ENCODE measurements around the gene IFNL2. TPM values are rescaled to one million over a fixed set of nuclear protein-coding genes. Genes with fewer than 3 reads are reported as not detected.

IFNL2 gene
- total RNA-seq, 1 donor from 2014 or later = not detected

DNA sequence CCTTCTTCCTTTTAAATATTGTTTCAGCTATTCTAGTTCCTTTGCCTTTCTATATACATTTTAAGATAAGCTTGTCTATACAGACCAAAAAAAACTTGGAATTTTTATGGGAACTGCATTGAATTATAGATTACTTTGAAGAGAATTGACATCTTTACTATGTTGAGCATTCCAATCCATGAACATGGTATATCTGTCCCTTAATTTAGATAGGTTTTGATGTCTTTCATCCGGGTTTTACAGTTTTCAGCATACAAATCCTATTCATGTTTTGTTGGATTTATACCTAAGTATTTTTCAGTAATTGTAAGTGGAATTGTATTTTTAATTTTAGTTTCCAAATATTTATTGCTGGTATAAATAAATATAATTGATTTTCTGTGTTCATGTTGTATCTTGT lies 15.8 kb downstream of the IFNL2 start:
- DNase-seq (ENCODE audit: extremely low spot score, unreplicated experiment) = no peak
- Mint-ChIP-seq H3K36me3 (no peaks in the 10 kb centered on the region), H3K27me3 (peaks cover 39% of the 10 kb centered on the region), H3K4me3 (no peak overlapping the region), H3K27ac (no peak overlapping the region), H3K4me1 (ENCODE audit: unreplicated experiment) (no peaks in the 10 kb centered on the region), H3K9me3 (no peaks in the 10 kb centered on the region)
- TF ChIP-seq, protein P1, sequence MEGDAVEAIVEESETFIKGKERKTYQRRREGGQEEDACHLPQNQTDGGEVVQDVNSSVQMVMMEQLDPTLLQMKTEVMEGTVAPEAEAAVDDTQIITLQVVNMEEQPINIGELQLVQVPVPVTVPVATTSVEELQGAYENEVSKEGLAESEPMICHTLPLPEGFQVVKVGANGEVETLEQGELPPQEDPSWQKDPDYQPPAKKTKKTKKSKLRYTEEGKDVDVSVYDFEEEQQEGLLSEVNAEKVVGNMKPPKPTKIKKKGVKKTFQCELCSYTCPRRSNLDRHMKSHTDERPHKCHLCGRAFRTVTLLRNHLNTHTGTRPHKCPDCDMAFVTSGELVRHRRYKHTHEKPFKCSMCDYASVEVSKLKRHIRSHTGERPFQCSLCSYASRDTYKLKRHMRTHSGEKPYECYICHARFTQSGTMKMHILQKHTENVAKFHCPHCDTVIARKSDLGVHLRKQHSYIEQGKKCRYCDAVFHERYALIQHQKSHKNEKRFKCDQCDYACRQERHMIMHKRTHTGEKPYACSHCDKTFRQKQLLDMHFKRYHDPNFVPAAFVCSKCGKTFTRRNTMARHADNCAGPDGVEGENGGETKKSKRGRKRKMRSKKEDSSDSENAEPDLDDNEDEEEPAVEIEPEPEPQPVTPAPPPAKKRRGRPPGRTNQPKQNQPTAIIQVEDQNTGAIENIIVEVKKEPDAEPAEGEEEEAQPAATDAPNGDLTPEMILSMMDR (conservative IDR thresholded peaks at IDR 0.05) = no peak

DNA sequence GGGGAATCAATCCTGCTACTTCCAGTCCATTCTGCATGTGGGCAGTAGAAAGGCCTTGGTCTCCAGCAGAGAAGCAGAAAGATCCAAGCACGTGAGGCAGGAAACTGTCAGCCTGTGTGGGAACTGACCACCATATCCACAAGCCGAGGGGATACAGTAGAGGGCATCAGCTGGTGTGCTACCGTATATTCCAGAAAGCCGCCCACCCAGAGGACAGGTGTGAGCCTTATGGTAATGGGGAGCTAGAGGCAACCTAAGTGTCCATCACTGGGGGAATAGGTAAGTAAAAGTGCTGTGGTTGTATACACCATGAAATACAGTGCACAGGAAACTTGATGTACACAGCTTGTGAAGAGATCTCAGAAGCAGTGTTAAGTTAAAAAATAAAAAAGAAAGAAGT lies 25.2 kb downstream of the IFNL2 start:
- Mint-ChIP-seq H3K36me3 (no peaks in the 10 kb centered on the region), H3K4me3 (no peak overlapping the region), H3K4me1 (ENCODE audit: unreplicated experiment) (no peaks in the 10 kb centered on the region), H3K9me3 (no peaks in the 10 kb centered on the region), H3K27me3 (peaks cover 51% of the 10 kb centered on the region), H3K27ac (no peak overlapping the region)
- TF ChIP-seq, protein P1 (conservative IDR thresholded peaks at IDR 0.05) = no peak
- no peak for DNase-seq (ENCODE audit: extremely low spot score, unreplicated experiment)

DNA sequence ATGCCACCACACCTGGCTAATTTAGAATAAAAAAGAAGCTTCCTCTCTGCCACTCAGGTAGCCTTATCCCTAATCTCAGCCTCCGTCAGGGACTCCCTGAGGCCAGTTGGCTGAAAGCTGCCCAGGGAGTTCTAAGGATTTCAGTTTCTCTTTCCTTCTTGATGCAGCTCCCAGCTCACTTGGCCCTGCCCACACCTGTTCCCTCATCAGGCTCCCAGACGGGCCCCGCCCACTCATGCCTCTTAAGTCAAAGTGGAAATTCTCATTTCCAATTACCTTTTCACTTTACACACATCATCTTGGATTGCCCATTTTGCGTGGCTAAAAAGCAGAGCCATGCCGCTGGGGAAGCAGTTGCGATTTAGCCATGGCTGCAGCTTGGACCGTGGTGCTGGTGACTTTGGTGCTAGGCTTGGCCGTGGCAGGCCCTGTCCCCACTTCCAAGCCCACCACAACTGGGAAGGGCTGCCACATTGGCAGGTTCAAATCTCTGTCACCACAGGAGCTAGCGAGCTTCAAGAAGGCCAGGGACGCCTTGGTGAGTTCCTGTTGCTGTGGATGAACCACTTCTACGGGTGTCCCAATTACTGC lies 28.0 kb downstream of the IFNL2 start, which contains the start of gene IFNL1:
IFNL1 (plus strand) TSS at position 353 of the 591 bp plus-strand sequence; CDS start at position 368, 15 bp downstream.
- H3K27me3 Mint-ChIP-seq = peaks cover 40% of the 10 kb centered on the region
- no peaks in the 10 kb centered on the region for H3K36me3 Mint-ChIP-seq
- no peaks in the 10 kb centered on the region for H3K9me3 Mint-ChIP-seq
- no peaks in the 10 kb centered on the region for H3K4me1 Mint-ChIP-seq (ENCODE audit: unreplicated experiment)
- H3K27ac Mint-ChIP-seq = peak within 1 kb of the TSS; percentile 76
- TF ChIP-seq, protein P1 (conservative IDR thresholded peaks at IDR 0.05) = no peak
- DNase-seq (ENCODE audit: extremely low spot score, unreplicated experiment) = no peak
- H3K4me3 Mint-ChIP-seq = no peak within 1 kb of the TSS

DNA sequence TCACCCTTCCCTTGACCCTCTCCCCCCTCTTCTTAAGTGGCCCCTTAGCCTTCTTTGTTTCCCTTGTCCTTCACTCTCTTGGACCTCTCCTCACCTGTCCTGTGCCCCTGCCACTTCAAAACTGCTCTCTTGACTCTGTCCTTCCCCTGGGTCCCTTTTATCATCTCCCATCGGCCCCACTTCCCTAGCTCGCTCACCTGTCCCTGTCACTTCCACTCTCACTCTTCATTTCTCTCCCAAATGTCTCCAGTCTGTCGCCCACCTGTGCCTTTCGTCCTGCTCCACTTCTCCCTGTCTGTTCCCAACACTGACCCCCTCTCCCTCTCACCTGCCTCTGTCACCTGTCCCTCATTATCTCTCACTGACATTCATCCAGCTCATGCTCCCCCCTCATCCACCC lies 28.7 kb downstream of the IFNL2 start:
- Mint-ChIP-seq H3K4me3 (no peak overlapping the region), H3K4me1 (ENCODE audit: unreplicated experiment) (no peaks in the 10 kb centered on the region), H3K27ac (no peak overlapping the region), H3K27me3 (peaks cover 37% of the 10 kb centered on the region), H3K36me3 (no peaks in the 10 kb centered on the region), H3K9me3 (no peaks in the 10 kb centered on the region)
- DNase-seq (ENCODE audit: extremely low spot score, unreplicated experiment) = no peak
- TF ChIP-seq, protein P1 (conservative IDR thresholded peaks at IDR 0.05) = no peak

DNA sequence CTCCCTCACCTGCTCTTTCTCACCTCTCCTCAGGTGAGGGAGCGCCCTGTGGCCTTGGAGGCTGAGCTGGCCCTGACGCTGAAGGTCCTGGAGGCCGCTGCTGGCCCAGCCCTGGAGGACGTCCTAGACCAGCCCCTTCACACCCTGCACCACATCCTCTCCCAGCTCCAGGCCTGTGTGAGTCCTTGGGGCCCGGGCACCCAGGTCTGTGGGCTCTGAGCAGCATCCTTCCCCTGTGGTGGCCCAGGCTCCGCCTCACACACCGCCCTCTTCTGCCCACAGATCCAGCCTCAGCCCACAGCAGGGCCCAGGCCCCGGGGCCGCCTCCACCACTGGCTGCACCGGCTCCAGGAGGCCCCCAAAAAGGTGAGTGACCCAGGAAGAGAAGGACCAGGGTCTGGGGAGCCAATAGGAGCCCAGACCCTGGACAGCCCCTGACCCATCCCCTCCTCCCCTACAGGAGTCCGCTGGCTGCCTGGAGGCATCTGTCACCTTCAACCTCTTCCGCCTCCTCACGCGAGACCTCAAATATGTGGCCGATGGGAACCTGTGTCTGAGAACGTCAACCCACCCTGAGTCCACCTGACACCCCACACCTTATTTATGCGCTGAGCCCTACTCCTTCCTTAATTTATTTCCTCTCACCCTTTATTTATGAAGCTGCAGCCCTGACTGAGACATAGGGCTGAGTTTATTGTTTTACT lies 29.9 kb downstream of the IFNL2 start:
- peak overlapping the region; percentile 27 for H3K27ac Mint-ChIP-seq
- peaks cover 3% of the 10 kb centered on the region for H3K4me1 Mint-ChIP-seq (ENCODE audit: unreplicated experiment)
- no peak overlapping the region for H3K4me3 Mint-ChIP-seq
- TF ChIP-seq, protein P1 (conservative IDR thresholded peaks at IDR 0.05) = no peak
- H3K36me3 Mint-ChIP-seq = no peaks in the 10 kb centered on the region
- H3K9me3 Mint-ChIP-seq = no peaks in the 10 kb centered on the region
- H3K27me3 Mint-ChIP-seq = peaks cover 35% of the 10 kb centered on the region
- DNase-seq (ENCODE audit: extremely low spot score, unreplicated experiment) = no peak

All from type B pancreatic cell (in vitro differentiated cells).